Embryonic facial prominence (tissue), 1 donor: ENCODE results near the gene TAOK3.
"Not testable (repeated sequence)": the region's sequence is repeated elsewhere in the genome, so short reads cannot be mapped to it uniquely, and the experiment has no call there.

Experiments used
- DNase-seq: peaks from one replicate; pipeline ENCODE4 v3.0.0-alpha.2; 2016; ENCODE audit errors: extremely low spot score

TAOK3 gene

GRCh38 chr12:118337194-118337838 lies 35.4 kb downstream of the TAOK3 start:
- DNase-seq = no peak

- no peak for DNase-seq
Measured at GRCh38 chr12:118336123-118336522, 36.6 kb downstream of the TAOK3 start.

GRCh38 chr12:118334939-118335567 lies 37.7 kb downstream of the TAOK3 start:
- DNase-seq = no peak

GRCh38 chr12:118334241-118334640 lies 38.5 kb downstream of the TAOK3 start:
- DNase-seq = no peak

GRCh38 chr12:118332511-118332910 lies 40.2 kb downstream of the TAOK3 start:
- no peak for DNase-seq

- no peak for DNase-seq
Measured at GRCh38 chr12:118330421-118331018, 42.2 kb downstream of the TAOK3 start.

- no peak for DNase-seq
Measured at GRCh38 chr12:118328486-118329330, 44.0 kb downstream of the TAOK3 start.

- DNase-seq = no peak
Measured at GRCh38 chr12:118327391-118327790, 45.3 kb downstream of the TAOK3 start.

- no peak for DNase-seq
Measured at GRCh38 chr12:118326991-118327390, 45.7 kb downstream of the TAOK3 start.

GRCh38 chr12:118325081-118325480 lies 47.6 kb downstream of the TAOK3 start:
- no peak for DNase-seq

- no peak for DNase-seq
Measured at GRCh38 chr12:118319627-118320026, 53.1 kb downstream of the TAOK3 start.

- no peak for DNase-seq
Measured at GRCh38 chr12:118318744-118319143, 54.0 kb downstream of the TAOK3 start.

GRCh38 chr12:118317729-118318128 lies 55.0 kb downstream of the TAOK3 start:
- DNase-seq = no peak

- no peak for DNase-seq
Measured at GRCh38 chr12:118315821-118316220, 56.9 kb downstream of the TAOK3 start.

GRCh38 chr12:118312578-118312977 lies 60.1 kb downstream of the TAOK3 start:
- DNase-seq = no peak

- no peak for DNase-seq
Measured at GRCh38 chr12:118311666-118312065, 61.0 kb downstream of the TAOK3 start.

- DNase-seq = no peak
Measured at GRCh38 chr12:118310320-118310719, 62.4 kb downstream of the TAOK3 start.

GRCh38 chr12:118308006-118308405 lies 64.7 kb downstream of the TAOK3 start:
- DNase-seq = not testable (repeated sequence)

- no peak for DNase-seq
Measured at GRCh38 chr12:118307069-118307954, 65.4 kb downstream of the TAOK3 start.

- no peak for DNase-seq
Measured at GRCh38 chr12:118304093-118304492, 68.6 kb downstream of the TAOK3 start.

GRCh38 chr12:118302053-118302452 lies 70.7 kb downstream of the TAOK3 start:
- no peak for DNase-seq
